HG03060 (cell line): ENCODE data around the gene TCEA3.
"Not testable (repeated sequence)": the region's sequence is repeated elsewhere in the genome, so short reads cannot be mapped to it uniquely, and the experiment has no call there.

Experiments
- ATAC-seq: cut with Tn5 transposase; IDR thresholded peaks from one replicate; pipeline ENCODE4 v1.9.1; 2021; ENCODE audit warnings: low read depth, moderate number of reproducible peaks; ENCODE audit not compliant: unreplicated experiment

TCEA3 gene

DNA sequence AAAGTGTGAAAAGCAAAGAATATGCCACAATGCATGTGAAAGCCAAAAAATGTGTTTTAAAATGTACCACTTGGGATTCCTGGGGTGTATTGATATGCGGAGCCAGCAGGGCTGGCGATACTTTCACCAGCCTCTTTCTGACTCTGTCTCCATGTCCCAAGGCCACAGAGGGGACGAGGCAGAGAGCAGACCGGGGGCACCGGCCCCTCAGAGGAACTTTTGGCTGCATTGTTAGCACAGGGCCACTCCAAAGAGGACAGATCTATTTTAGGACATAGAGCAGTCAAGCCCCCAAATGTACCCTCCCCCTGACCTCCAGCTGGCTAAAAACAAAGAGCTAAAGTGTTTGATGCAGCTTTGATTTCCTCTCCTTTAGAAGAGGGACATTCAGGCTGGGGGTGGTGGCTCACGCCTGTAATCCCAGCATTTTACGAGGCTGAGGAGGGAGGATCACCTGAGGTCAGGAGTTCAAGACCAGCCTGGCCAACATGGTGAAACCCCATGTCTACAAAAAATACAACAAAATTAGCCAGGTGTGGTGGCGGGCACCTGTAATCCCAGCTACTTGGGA is 29.3 kb downstream of the TCEA3 start:
- no peak for ATAC-seq

- no peak for ATAC-seq
Observed at GRCh38 chr1:23394684-23395083, 29.9 kb downstream of the TCEA3 start.

GRCh38 chr1:23394181-23394580 is 30.4 kb downstream of the TCEA3 start:
- ATAC-seq, result no peak

GRCh38 chr1:23393706-23394105 is 30.8 kb downstream of the TCEA3 start:
- no peak for ATAC-seq

DNA sequence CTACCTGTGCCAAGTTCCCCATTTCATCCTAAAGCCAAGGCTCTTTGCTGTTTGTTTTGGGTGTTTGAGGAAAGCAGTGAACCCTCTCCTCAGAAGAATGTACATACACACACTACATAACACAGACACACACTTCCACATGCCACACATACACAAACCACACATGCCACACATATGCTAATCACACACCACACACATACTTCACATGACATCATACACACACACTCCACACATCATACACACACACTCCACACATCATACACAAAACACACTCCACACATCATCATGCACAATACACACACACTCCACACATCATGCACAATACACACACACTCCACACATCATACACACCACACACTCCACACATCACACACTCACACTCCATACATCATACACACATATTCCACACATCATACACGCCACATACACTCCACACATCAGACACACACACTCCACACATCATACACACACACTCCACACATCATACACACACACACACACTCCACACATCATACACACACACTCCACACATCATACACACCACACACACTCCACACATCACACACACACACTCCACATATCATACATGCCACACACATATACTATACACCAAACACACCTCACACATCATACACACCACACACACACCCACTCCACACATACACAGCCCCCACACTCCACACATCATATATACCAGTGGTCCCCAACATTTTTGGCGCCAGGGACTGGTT is 32.3 kb downstream of the TCEA3 start:
- ATAC-seq, result no peak

GRCh38 chr1:23389837-23390321 is 34.7 kb downstream of the TCEA3 start:
- no peak for ATAC-seq

DNA sequence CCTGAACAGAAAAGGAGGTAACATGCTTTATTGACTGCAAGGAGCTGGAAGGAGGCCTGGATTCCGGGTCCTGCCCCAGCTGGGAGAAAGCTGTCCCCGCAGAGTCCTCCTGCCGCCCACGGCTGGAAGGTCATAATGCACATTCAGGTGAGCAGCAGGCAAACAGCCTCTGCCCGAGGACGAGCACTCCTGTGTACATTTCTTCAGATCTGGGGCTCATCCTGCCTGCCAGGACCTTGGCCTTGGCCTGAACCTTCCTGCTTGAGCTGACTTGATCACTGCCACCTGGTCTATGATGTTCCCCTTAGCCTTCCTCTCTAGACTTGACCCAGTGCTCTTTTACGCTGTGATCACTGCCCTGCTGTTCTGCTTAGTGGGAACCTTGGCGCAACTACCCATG is 37.1 kb downstream of the TCEA3 start:
- ATAC-seq, result no peak

- no peak for ATAC-seq
Observed at GRCh38 chr1:23385119-23385621, 39.4 kb downstream of the TCEA3 start.

DNA sequence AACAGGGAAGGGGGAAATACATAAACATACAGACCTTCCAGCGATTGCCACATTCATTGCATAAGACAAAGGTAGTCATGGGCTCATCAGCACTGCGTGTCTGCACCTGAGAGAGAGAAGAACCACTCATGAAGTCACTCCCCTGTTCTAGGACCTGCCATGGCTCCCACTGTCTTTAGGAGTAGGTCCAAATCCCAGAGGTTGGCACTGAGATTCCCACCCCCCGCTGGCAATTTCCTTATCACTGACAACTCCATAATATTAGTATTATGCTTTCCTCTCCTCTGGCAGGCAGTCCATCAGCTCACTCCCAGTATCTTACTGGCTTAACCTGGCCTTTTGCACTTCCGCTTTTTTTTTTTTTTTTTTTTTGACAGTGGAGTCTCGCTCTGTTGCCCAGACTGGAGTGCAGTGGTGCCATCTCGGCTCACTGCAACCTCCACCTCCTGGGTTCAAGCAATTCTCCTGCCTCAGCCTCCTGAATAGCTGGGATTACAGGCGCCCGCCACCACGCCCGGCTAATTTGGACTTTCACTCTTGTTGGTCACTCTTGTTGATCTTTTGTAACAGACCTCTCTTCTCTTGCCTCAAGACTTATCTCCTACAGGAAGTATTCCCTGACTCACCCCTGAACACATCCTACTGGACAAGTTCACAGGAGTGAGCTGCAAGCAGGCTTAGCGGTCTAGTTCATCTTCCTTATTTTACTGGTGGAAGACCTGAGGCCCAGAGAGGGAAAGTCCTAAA is 40.1 kb downstream of the TCEA3 start:
- no peak for ATAC-seq

GRCh38 chr1:23383577-23384311 is 40.8 kb downstream of the TCEA3 start:
- no peak for ATAC-seq

- ATAC-seq, result no peak
Observed at GRCh38 chr1:23381233-23381885, 43.2 kb downstream of the TCEA3 start.

- no peak for ATAC-seq
Observed at GRCh38 chr1:23380719-23381118, 43.8 kb downstream of the TCEA3 start.

- ATAC-seq, result not testable (repeated sequence)
Observed at GRCh38 chr1:23380236-23380635, 44.3 kb downstream of the TCEA3 start.

- ATAC-seq, result no peak
Observed at GRCh38 chr1:23376890-23377811, 47.4 kb downstream of the TCEA3 start.

GRCh38 chr1:23374079-23374735 is 50.3 kb downstream of the TCEA3 start:
- ATAC-seq, result not testable (repeated sequence)

- no peak for ATAC-seq
Observed at GRCh38 chr1:23371987-23372880, 52.3 kb downstream of the TCEA3 start.

DNA sequence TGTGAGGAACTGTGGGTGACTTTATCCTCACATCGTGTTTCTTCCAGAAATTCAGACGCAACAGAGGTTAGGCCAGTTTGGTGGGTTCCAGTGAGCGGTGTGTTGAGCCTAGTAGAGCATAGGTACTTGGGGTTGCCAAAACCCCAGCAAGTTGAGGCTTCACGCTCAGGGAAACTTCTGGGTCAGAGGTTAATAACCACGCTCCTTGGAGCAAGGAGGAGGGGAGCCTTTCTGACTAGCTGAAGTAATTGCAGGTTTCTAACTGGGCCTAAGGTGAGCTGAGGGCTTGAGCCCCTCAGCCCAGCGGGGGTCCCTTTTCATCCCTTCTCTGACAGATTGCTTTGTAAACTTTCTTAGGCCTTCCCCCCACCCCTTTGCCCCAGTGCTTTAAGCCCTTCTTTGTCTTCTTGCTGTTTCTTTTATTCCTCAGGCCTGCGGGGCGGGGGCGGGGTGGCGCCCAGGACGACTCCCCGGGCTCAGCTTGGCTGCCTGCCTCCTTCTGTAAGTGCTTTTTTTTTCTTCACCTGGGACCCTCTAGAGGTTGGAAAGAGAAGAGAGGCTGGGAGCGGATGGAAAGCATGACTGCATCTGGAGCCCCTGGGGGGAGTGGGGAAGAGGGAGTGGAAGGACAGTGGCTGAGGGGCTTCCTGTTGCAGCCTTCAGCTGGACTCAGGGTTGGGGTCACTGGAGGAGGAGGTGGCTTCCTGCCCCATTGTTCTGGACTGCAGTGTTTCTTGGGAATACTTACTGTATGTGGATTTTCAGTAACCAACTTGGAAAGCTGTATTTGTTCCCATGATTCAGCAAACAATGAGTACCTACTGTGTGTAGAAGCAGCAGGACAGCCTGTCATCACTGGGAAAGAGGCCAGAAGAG is 53.6 kb downstream of the TCEA3 start:
- no peak for ATAC-seq
